A172 (cell line): Measurements from ENCODE around the gene LCE5A. TPM values are rescaled to one million over a fixed set of nuclear protein-coding genes. Genes with fewer than 3 reads are reported as not detected.
"Not testable (repeated sequence)": the region's sequence is repeated elsewhere in the genome, so short reads cannot be mapped to it uniquely, and the experiment has no call there.

Experiments
- DNase-seq: peaks from one replicate; pipeline ENCODE4 v3.0.0-alpha.2; 2015; ENCODE audit warnings: low spot score
- total RNA-seq: library from RNA; depleted of rRNA; stranded (reverse); fragments of >200 nt; shearing (Covaris generic); gene quantifications from 2 replicates; pipeline ENCODE4 v1.2.3, GENCODE V29; 2014; rRNA removed

The LCE5A gene
- total RNA-seq, 1 experiment from 2014 or later, result not detected

- no peak for DNase-seq
Observed at GRCh38 chr1:152516082-152516481, 5.5 kb downstream of the LCE5A start.

GRCh38 chr1:152517237-152517811, 6.7 kb downstream of the LCE5A start:
- DNase-seq, result peak; percentile 88

GRCh38 chr1:152519851-152520250, 9.2 kb downstream of the LCE5A start:
- no peak for DNase-seq

DNA sequence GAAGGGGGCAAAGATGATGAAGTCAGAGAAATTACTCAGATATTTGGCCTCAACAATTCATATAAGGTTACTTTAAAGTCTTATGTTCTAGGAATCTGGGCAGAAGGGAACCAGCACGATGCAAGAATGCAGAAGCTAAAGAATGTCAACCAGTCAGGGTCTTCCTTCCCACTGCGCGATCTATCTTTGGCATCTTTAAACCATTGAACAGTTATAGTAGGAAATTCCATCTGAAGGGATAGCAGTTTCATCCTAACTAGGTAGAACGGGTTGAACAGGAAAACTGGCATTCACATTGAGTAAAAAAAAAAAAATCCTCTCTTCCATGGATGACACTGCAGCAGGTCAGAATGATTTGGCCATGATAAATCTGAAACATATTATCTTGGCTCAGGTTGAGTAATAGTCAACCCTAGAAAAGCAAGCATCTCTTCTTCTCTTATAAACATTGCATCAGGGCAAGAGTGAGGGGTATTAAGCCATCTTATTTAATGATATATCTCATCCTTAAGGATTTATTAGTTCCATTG, 10.0 kb downstream of the LCE5A start:
- DNase-seq, result no peak

DNA sequence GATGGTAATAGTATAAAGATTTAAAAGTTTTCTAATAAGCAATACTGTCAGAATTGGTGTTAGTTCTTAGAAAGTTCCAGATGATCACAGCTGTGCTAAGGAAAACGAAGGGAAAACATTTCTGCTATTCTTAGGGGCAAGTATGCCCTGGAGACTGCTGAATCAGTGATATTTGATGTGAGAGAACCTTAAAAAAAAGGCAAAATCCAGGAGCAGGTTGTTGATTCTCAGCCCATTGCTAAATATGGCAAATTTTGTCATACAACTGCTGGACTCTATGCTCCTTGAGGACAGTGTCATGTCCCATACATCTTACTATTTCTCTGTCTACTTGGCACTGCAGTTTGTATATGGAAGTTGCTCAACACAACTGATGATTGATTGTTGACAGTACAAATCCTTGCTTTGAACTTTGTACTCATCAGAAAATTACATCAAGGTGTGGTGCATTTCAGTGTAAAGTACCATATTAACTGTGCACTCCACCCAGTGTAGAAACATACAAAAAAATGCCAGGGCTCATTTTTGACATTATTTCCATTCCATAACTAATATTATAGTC, 14.6 kb downstream of the LCE5A start:
- DNase-seq, result no peak

GRCh38 chr1:152533327-152533938, 22.8 kb downstream of the LCE5A start:
- DNase-seq, result peak; percentile 78

DNA sequence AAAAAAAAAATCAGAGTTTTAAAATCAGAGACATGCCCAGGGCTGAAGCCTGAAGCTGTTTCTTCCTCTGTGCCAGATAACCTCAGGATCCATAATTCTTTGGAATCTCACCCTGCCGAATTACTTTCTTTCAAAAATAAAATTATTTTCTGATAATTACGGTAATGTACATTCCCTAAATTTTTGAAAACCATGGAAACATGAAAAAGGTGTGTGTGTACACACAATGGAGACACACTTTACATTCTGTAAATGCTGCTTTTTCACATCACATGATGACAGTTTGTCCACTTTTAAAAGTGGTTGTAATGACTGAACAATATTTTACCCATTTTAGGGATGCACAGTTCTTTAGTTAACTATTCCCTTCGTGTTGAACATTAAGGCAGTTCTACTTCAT, 25.2 kb downstream of the LCE5A start:
- DNase-seq, result no peak

GRCh38 chr1:152537496-152537895, 26.9 kb downstream of the LCE5A start:
- DNase-seq, result no peak

- no peak for DNase-seq
Observed at GRCh38 chr1:152539901-152540300, 29.3 kb downstream of the LCE5A start.

GRCh38 chr1:152543820-152544219, 33.2 kb downstream of the LCE5A start:
- DNase-seq, result no peak

DNA sequence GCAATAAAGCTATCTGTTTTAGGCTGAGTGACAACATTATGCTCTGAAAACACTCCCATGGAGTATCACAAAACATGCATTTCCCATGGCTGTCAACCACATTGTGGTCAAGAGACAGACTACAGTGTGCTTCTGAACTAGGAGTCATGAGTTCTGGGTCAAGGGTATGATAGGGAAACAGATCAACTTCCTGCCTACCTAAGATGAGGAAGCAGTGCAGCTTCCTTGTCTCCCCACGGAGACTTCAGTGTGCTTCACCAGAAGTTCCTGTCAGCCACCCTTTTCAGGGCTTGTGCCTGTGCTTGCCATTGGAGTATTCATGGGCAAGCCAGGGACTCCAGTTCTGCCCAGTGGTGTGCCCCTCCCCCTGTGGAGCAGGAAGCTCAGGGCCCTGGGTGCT, 36.1 kb downstream of the LCE5A start:
- no peak for DNase-seq

- not testable (repeated sequence) for DNase-seq
Observed at GRCh38 chr1:152548358-152548757, 37.8 kb downstream of the LCE5A start.

Other genes with a start within 250 kb of the LCE5A start
- not detected in 2 replicates for gene FLG, start 185.6 kb upstream of the LCE5A start, total RNA-seq
- not detected in 2 replicates for gene FLG2, start 150.8 kb upstream of the LCE5A start, total RNA-seq
- gene CRNN, start 96.5 kb upstream of the LCE5A start, total RNA-seq, result not detected in 2 replicates
- not detected in 2 replicates for gene CRCT1, start 3.7 kb downstream of the LCE5A start, total RNA-seq
- not detected in 2 replicates for gene LCE3E, start 56.0 kb downstream of the LCE5A start, total RNA-seq
- not detected in 2 replicates for gene LCE3D, start 69.7 kb downstream of the LCE5A start, total RNA-seq
- not detected in 2 replicates for gene LCE3C, start 89.4 kb downstream of the LCE5A start, total RNA-seq
- gene LCE3B, start 103.0 kb downstream of the LCE5A start, total RNA-seq, result not detected in 2 replicates
- gene LCE3A, start 112.3 kb downstream of the LCE5A start, total RNA-seq, result not detected in 2 replicates
- gene LCE2D, start 152.6 kb downstream of the LCE5A start, total RNA-seq, result not detected in 2 replicates
- not detected in 2 replicates for gene LCE2C, start 164.5 kb downstream of the LCE5A start, total RNA-seq
- not detected in 2 replicates for gene LCE2B, start 175.3 kb downstream of the LCE5A start, total RNA-seq
- gene LCE2A, start 187.5 kb downstream of the LCE5A start, total RNA-seq, result not detected in 2 replicates
- gene LCE4A, start 197.4 kb downstream of the LCE5A start, total RNA-seq, result not detected in 2 replicates
- gene KPRP, start 247.2 kb downstream of the LCE5A start, total RNA-seq, result not detected in 2 replicates